SK-N-SH treated with all-trans-retinoic acid at 6 μM for 48 hours (cell line): Measurements from ENCODE around the gene TBRG1.

Experiments
- ATAC-seq: fragments of 200-7000 bp; cut with Tn5 transposase; 3 replicates; pipeline ENCODE4 v1.9.1; 2020; ENCODE audit warnings: mild to moderate bottlenecking, moderate library complexity
- ARNTL ChIP-seq: fragments of 450-650 bp; formaldehyde crosslinking; IDR thresholded peaks from 2 replicates; pipeline ENCODE4 v1.5.0; 2020; ENCODE audit warnings: low read depth, mild to moderate bottlenecking, moderate library complexity, borderline replicate concordance
- BACH2 ChIP-seq: fragments of 250-450 bp; sonication (Bioruptor Pico); IDR thresholded peaks from 2 replicates; pipeline ENCODE4 v1.9.0; 2021; ENCODE audit warnings: mild to moderate bottlenecking, borderline replicate concordance
- CREB5 ChIP-seq: fragments of 250-450 bp; sonication (Bioruptor Pico); IDR thresholded peaks from 2 replicates; pipeline ENCODE4 v1.5.1; 2020; ENCODE audit warnings: low read depth, mild to moderate bottlenecking, moderate library complexity
- CSDC2 ChIP-seq: fragments of 250-450 bp; sonication (Bioruptor Pico); IDR thresholded peaks from 2 replicates; pipeline ENCODE4 v1.5.0; 2020; ENCODE audit warnings: mild to moderate bottlenecking, moderate library complexity
- CSRNP3 ChIP-seq: fragments of 250-450 bp; sonication (Bioruptor Pico); IDR thresholded peaks from 2 replicates; pipeline ENCODE4 v1.5.1; 2021; ENCODE audit warnings: mild to moderate bottlenecking, moderate library complexity
- ESRRG ChIP-seq: fragments of 250-450 bp; sonication (Bioruptor Pico); IDR thresholded peaks from 2 replicates; pipeline ENCODE4 v1.6.1; 2021; ENCODE audit warnings: mild to moderate bottlenecking
- ISL1 ChIP-seq: fragments of 250-450 bp; sonication (Bioruptor Pico); IDR thresholded peaks from 2 replicates; pipeline ENCODE4 v2.1.2; 2022; ENCODE audit warnings: mild to moderate bottlenecking, moderate library complexity
- OSR1 ChIP-seq: fragments of 250-450 bp; sonication (Bioruptor Pico); IDR thresholded peaks from 2 replicates; pipeline ENCODE4 v1.8.0; 2022; ENCODE audit warnings: moderate library complexity, mild to moderate bottlenecking, inconsistent platforms
- PATZ1 ChIP-seq: fragments of 250-450 bp; sonication (Bioruptor Pico); IDR thresholded peaks from 2 replicates; pipeline ENCODE4 v1.8.0; 2020; ENCODE audit warnings: mild to moderate bottlenecking, moderate library complexity, borderline replicate concordance
- PPARA ChIP-seq: fragments of 250-450 bp; sonication (Bioruptor Pico); IDR thresholded peaks from 2 replicates; pipeline ENCODE4 v1.5.0; 2020; ENCODE audit warnings: mild to moderate bottlenecking, borderline replicate concordance
- RARB ChIP-seq: fragments of 250-450 bp; sonication (Bioruptor Pico); IDR thresholded peaks from 2 replicates; pipeline ENCODE4 v1.8.0; 2021; ENCODE audit warnings: mild to moderate bottlenecking, moderate library complexity
- SNAI2 ChIP-seq: fragments of 250-450 bp; sonication (Bioruptor Pico); IDR thresholded peaks from 2 replicates; pipeline ENCODE4 v1.5.0; 2020; ENCODE audit warnings: mild to moderate bottlenecking, moderate library complexity
- TCF4 ChIP-seq: fragments of 250-450 bp; sonication (Bioruptor Pico); IDR thresholded peaks from 2 replicates; pipeline ENCODE4 v1.8.0; 2021; ENCODE audit warnings: mild to moderate bottlenecking, moderate library complexity, borderline replicate concordance
- TOX ChIP-seq: fragments of 250-450 bp; sonication (Bioruptor Pico); IDR thresholded peaks from 2 replicates; pipeline ENCODE4 v1.8.0; 2021; ENCODE audit warnings: mild to moderate bottlenecking, moderate library complexity, borderline replicate concordance
- TSHZ2 ChIP-seq: fragments of 250-450 bp; sonication (Bioruptor Pico); IDR thresholded peaks from 2 replicates; pipeline ENCODE4 v1.5.0; 2020; ENCODE audit warnings: mild to moderate bottlenecking, moderate library complexity
- ZC3H10 ChIP-seq: fragments of 250-450 bp; sonication (Bioruptor Pico); IDR thresholded peaks from 2 replicates; pipeline ENCODE4 v1.5.1; 2021; ENCODE audit warnings: mild to moderate bottlenecking, moderate library complexity
- ZFP3 ChIP-seq: fragments of 250-450 bp; sonication (Bioruptor Pico); IDR thresholded peaks from 2 replicates; pipeline ENCODE4 v1.5.0; 2020; ENCODE audit warnings: mild to moderate bottlenecking, moderate library complexity
- ZFP30 ChIP-seq: fragments of 450-650 bp; formaldehyde crosslinking; IDR thresholded peaks from 2 replicates; pipeline ENCODE4 v1.5.0; 2022; ENCODE audit warnings: mild to moderate bottlenecking, moderate library complexity
- ZNF565 ChIP-seq: fragments of 450-650 bp; formaldehyde crosslinking; conservative IDR thresholded peaks from 2 replicates; pipeline ENCODE4 v1.5.0; 2020; ENCODE audit warnings: low read depth, mild to moderate bottlenecking, moderate library complexity
- ZNF70 ChIP-seq: fragments of 450-650 bp; formaldehyde crosslinking; IDR thresholded peaks from 2 replicates; pipeline ENCODE4 v1.5.0; 2020; ENCODE audit warnings: mild to moderate bottlenecking, moderate library complexity
- ZNF8 ChIP-seq: fragments of 450-650 bp; formaldehyde crosslinking; IDR thresholded peaks from 2 replicates; pipeline ENCODE4 v1.5.0; 2020; ENCODE audit warnings: mild to moderate bottlenecking, moderate library complexity
- TF ChIP-seq, protein P1 (sequence below): fragments of 250-450 bp; sonication (Bioruptor Pico); IDR thresholded peaks from 2 replicates; pipeline ENCODE4 v1.8.0; 2021; ENCODE audit warnings: low read depth, mild to moderate bottlenecking, moderate library complexity, borderline replicate concordance

The TBRG1 gene

GRCh38 chr11:124592627-124593026 lies 30.0 kb upstream of the TBRG1 start:
- no peak for ATAC-seq
- TF ChIP-seq TCF4 (no peak), ZFP30 (no peak), OSR1 (CRISPR knock-in tag) (no peak), ZFP3 (CRISPR knock-in tag) (no peak), TSHZ2 (CRISPR knock-in tag) (no peak), ZNF70 (CRISPR knock-in tag) (no peak), PATZ1 (CRISPR knock-in tag) (no peak), CSRNP3 (CRISPR knock-in tag) (no peak), ZNF8 (CRISPR knock-in tag) (no peak), SNAI2 (CRISPR knock-in tag) (no peak), ESRRG (CRISPR knock-in tag) (no peak)
- TF ChIP-seq, protein P1, sequence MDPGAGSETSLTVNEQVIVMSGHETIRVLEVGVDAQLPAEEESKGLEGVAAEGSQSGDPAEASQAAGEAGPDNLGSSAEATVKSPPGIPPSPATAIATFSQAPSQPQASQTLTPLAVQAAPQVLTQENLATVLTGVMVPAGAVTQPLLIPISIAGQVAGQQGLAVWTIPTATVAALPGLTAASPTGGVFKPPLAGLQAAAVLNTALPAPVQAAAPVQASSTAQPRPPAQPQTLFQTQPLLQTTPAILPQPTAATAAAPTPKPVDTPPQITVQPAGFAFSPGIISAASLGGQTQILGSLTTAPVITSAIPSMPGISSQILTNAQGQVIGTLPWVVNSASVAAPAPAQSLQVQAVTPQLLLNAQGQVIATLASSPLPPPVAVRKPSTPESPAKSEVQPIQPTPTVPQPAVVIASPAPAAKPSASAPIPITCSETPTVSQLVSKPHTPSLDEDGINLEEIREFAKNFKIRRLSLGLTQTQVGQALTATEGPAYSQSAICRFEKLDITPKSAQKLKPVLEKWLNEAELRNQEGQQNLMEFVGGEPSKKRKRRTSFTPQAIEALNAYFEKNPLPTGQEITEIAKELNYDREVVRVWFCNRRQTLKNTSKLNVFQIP (CRISPR knock-in tag), result no peak

DNA sequence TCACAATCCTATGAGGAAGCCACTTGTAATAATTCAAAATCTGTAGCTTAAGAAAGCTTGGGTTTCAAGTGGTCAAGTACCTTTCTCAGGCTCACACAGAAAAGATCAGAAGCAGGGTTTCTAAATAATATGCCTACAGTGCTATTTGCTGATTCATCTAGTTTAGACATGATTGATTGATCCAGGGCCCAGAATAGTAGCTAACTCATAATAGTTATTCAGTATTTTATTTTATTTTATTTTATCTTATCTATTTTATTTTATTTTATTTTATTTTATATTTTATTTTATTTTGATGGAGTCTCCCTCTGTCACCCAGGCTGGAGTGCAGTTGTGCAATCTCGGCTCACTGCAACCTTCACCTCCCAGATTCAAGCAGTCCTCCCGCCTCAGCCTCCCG lies 27.4 kb upstream of the TBRG1 start:
- ATAC-seq, result no peak
- TF ChIP-seq PPARA (CRISPR knock-in tag), result no peak
- no peak for TF ChIP-seq ZC3H10 (CRISPR knock-in tag)
- no peak for TF ChIP-seq TCF4
- no peak for TF ChIP-seq ZFP30
- no peak for TF ChIP-seq CSRNP3 (CRISPR knock-in tag)
- TF ChIP-seq ISL1 (CRISPR knock-in tag), result no peak
- no peak for TF ChIP-seq ARNTL (CRISPR knock-in tag)
- TF ChIP-seq TOX (CRISPR knock-in tag), result no peak
- TF ChIP-seq SNAI2 (CRISPR knock-in tag), result no peak
- no peak for TF ChIP-seq ESRRG (CRISPR knock-in tag)
- no peak for TF ChIP-seq BACH2 (CRISPR knock-in tag)
- TF ChIP-seq ZNF565 (CRISPR knock-in tag), result no peak
- TF ChIP-seq ZNF8 (CRISPR knock-in tag), result no peak
- TF ChIP-seq CSDC2 (CRISPR knock-in tag), result no peak
- no peak for TF ChIP-seq RARB (CRISPR knock-in tag)
- TF ChIP-seq CREB5 (CRISPR knock-in tag), result no peak
- TF ChIP-seq TSHZ2 (CRISPR knock-in tag), result no peak
- TF ChIP-seq, protein P1 (CRISPR knock-in tag), result no peak
